ENCODE data around the gene MMP25.
A peak's percentile ranks its signal among the peaks of the same experiment; 100 is the strongest.

The MMP25 gene

GRCh38 chr16:3017344-3017743 lies 29.0 kb upstream of the MMP25 start:
- no peak for DNase-seq (ENCODE audit: insufficient read length, low spot score)
- FAIRE-seq, result no peak
- TF ChIP-seq CTCF (IDR thresholded peaks at IDR 0.05; ENCODE audit: insufficient read depth, missing control alignments), result no peak

DNA sequence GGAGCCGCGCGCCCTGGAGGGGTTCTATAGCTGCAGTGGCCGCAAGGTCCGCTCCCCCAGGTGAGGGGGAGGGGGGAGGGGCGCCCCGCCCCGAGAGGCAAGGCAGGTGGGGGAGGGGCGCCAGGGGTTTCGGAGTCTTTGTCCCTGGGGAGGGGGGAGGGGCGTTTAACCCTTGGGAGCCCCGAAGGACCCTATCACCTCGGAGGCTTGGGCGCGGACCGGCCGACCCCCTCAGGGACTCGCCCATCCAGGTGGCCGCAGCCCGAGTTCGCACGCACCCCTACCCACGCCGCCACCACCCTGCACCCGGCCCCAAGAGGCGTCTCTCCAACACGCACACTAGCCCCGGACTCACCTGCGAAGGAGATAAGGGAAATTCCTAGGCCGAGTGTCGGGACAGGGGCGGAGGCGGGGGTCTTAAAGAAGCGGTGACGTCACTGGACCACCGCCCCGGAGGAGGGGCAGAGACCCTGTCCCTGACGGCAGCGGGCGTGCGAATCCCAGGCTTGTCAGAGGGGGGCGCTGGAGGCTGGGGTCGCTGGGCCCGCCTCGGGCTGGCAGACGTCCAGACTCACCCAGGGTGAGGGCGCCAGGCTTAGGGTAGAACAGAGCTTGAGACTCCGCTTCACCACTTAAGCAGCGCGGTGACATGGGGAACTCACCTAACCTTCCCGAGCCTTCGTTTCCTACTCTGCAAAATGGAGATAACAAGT lies 28.4 kb upstream of the MMP25 start, which contains the start of gene CLDN6:
Gene CLDN6, minus strand, starts transcription at position 390 of the 713 bp plus-strand sequence. CDS start 2,162 bp downstream, outside the sequence.
- FAIRE-seq (no peak), DNase-seq (ENCODE audit: insufficient read length, low spot score) (no peak)
- TF ChIP-seq CTCF (IDR thresholded peaks at IDR 0.05; ENCODE audit: insufficient read depth, missing control alignments), result peak; percentile 32

DNA sequence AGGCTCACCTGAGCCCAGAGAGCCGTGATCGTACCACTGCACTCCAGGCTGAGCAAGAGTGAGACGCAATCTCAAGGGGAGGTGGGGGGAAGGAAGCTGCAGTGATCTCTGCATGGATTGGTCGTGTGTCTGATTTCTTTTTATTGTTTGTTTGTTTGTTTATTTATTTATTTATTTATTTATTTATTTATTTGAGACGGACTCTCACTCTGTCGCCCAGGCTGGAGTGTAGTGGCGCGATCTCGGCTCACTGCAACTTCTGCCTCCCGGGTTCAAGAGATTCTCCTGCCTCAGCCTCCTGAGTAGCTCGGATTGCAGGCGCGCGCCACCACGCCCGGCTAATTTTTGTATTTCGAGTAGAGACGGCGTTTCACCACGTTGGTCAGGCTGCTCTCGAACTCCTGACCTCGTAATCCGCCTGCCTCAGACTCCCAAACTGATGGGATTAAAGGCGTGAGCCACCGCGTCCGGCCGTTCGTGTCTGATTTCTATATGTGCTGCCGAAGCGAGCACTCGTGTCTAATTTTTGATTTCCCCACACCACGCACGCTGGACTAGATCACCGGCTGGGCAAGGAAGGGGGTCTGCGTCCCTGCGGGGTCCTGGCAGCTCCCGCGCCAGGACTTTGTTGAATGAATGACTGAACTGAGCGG lies 26.6 kb upstream of the MMP25 start:
- DNase-seq (ENCODE audit: insufficient read length, low spot score) (no peak), FAIRE-seq (no peak)
- no peak for TF ChIP-seq CTCF (IDR thresholded peaks at IDR 0.05; ENCODE audit: insufficient read depth, missing control alignments)

DNA sequence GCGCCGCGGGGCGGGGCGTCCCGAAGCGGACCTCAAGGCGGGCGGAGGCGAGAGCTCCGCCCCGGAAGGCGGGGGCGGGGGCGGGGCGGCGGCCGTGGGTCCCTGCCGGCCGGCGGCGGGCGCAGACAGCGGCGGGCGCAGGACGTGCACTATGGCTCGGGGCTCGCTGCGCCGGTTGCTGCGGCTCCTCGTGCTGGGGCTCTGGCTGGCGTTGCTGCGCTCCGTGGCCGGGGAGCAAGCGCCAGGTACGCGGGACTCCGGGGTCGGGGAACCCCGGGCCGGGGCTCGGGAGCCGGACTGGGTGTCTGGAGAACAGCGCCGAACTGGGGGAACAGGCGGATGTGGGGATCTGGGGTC lies 26.1 kb upstream of the MMP25 start, which contains the start of gene TNFRSF12A:
Gene TNFRSF12A, plus strand, starts transcription at position 122 of the 357 bp plus-strand sequence. Its CDS starts 30 bp downstream, at position 152.
- no peak for TF ChIP-seq CTCF (IDR thresholded peaks at IDR 0.05; ENCODE audit: insufficient read depth, missing control alignments)
- FAIRE-seq, result no peak
- DNase-seq (ENCODE audit: insufficient read length, low spot score), result peak; percentile 91

DNA sequence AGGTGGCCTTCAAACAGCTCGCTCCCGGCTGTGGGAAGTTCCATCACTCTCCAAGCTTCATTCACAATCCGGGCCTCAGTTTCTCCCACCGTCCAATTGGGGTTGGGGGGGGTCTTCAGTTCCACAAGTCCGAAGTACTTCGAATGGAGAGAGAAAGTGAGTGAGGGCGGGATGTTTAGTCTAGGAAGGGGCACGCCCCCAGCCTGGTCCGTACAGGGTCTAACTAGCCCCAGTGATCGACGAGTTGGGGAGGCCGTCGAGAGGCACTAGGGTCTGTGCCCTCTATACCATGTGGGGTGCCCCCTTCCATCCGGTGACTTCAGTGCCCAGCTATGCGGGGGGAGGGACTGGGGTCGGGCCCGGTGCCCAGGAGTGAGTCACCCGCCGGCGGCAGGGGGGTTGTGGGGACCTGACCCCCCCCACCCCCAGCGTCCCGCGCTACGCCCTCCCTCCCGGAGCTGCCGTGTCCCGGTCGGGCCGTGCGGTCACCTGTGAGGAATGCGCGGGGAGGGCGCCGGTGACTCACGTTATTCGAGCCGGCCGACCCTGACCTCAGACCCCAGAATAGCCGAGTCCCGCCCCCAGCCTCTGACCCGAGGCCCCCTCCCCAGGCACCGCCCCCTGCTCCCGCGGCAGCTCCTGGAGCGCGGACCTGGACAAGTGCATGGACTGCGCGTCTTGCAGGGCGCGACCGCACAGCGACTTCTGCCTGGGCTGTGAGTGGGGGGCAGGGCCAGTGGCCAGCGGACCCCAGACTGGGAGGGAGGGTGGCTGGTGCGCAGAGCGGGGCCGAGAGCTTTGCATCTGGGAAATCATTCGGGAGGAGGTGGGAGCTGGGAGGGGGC lies 25.5 kb upstream of the MMP25 start:
- FAIRE-seq (no peak), DNase-seq (ENCODE audit: insufficient read length, low spot score) (no peak)
- TF ChIP-seq CTCF (IDR thresholded peaks at IDR 0.05; ENCODE audit: insufficient read depth, missing control alignments), result no peak

DNA sequence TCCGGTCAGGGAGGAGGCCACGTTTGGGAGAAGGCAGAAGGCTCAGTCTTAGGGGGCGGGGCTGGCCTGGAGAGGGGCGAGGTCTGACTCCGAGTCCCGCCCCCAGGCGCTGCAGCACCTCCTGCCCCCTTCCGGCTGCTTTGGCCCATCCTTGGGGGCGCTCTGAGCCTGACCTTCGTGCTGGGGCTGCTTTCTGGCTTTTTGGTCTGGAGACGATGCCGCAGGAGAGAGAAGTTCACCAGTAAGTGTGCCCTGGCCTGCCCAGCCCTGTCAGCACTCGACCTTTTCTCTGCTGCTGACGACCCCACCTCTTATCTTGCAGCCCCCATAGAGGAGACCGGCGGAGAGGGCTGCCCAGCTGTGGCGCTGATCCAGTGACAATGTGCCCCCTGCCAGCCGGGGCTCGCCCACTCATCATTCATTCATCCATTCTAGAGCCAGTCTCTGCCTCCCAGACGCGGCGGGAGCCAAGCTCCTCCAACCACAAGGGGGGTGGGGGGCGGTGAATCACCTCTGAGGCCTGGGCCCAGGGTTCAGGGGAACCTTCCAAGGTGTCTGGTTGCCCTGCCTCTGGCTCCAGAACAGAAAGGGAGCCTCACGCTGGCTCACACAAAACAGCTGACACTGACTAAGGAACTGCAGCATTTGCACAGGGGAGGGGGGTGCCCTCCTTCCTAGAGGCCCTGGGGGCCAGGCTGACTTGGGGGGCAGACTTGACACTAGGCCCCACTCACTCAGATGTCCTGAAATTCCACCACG lies 24.7 kb upstream of the MMP25 start:
- no peak for DNase-seq (ENCODE audit: insufficient read length, low spot score)
- peak; percentile 30 for TF ChIP-seq CTCF (IDR thresholded peaks at IDR 0.05; ENCODE audit: insufficient read depth, missing control alignments)
- FAIRE-seq, result no peak

Measured in D721Med (cell line).